ENCODE data around the gene ADAMTSL1.
"Not testable (repeated sequence)": the region's sequence is repeated elsewhere in the genome, so short reads cannot be mapped to it uniquely, and the experiment has no call there.

The ADAMTSL1 gene

DNA sequence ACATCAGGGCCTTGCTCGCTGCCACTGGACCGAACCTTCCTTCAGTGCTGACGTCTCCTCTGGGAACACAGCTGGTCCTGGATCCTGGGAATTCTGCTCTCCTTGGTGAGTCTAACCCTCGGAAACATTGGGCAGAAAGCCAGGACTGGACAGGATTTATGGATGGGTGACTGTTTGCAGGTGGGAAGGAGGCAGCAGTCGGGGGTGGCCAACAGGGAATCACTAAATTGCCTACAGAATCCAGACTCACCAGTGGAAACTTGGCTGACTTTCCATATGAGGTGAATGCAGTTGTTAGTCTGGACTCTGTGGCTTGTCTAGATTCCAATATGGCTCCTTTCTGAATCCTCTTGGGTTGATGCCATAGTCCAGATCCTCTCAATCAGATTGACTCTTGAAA is 355.9 kb downstream of the ADAMTSL1 start:
- no peak for DNase-seq

- no peak for DNase-seq
These were observed 360.9 kb downstream of the ADAMTSL1 start for GRCh38 chr9:18834740-18835361.

GRCh38 chr9:18837402-18837801 is 363.4 kb downstream of the ADAMTSL1 start:
- DNase-seq, result no peak

- no peak for DNase-seq
These were observed 373.8 kb downstream of the ADAMTSL1 start for GRCh38 chr9:18847576-18848275.

- no peak for DNase-seq
These were observed 374.7 kb downstream of the ADAMTSL1 start for GRCh38 chr9:18848657-18849056.

GRCh38 chr9:18849270-18849669 is 375.3 kb downstream of the ADAMTSL1 start:
- no peak for DNase-seq

- DNase-seq, result no peak
These were observed 376.1 kb downstream of the ADAMTSL1 start for GRCh38 chr9:18849890-18850677.

GRCh38 chr9:18851069-18851795 is 377.3 kb downstream of the ADAMTSL1 start:
- DNase-seq, result no peak

- no peak for DNase-seq
These were observed 381.7 kb downstream of the ADAMTSL1 start for GRCh38 chr9:18855656-18856055.

- DNase-seq, result no peak
These were observed 383.4 kb downstream of the ADAMTSL1 start for GRCh38 chr9:18857334-18857733.

DNA sequence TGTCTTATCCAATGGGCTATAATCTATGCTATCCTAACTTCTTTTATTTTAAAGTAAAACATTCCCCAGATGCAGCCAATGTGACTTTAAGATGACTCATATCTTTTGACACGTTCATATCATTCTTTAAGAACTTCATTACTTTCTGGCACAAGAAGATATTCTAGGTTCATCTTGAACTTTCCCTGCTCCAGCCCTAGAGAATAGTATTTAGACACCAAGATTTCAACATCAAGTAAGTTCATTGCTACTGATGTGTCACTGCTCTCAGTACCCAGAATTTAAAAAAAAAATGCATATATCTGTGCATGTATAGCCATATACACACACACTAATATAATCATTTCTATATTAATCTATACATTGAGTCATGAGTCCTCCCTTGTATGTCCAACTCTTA is 383.8 kb downstream of the ADAMTSL1 start:
- no peak for DNase-seq

GRCh38 chr9:18861609-18862544 is 387.9 kb downstream of the ADAMTSL1 start:
- DNase-seq, result no peak

- DNase-seq, result no peak
These were observed 389.8 kb downstream of the ADAMTSL1 start for GRCh38 chr9:18863791-18864190.

DNA sequence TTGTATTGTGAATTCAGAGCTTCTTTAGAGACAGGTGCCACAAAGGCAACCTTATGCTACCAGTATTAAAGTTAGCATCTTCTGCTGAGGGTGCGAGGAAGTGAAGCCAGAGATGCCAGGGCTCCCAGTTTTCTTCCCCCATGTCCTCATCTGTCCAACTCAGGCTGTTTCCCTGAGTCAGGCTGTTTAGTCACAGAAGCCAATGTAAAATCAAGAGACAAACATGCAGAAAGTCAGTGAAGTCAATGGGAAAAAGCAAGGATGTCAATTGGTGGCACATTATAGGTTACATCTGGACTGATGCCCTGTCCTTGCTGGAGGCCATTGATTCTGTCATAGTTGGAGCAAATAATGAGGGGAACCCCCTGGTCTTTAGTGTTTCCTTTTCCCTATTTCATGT is 390.6 kb downstream of the ADAMTSL1 start:
- no peak for DNase-seq

GRCh38 chr9:18865542-18865941 is 391.6 kb downstream of the ADAMTSL1 start:
- DNase-seq, result no peak

DNA sequence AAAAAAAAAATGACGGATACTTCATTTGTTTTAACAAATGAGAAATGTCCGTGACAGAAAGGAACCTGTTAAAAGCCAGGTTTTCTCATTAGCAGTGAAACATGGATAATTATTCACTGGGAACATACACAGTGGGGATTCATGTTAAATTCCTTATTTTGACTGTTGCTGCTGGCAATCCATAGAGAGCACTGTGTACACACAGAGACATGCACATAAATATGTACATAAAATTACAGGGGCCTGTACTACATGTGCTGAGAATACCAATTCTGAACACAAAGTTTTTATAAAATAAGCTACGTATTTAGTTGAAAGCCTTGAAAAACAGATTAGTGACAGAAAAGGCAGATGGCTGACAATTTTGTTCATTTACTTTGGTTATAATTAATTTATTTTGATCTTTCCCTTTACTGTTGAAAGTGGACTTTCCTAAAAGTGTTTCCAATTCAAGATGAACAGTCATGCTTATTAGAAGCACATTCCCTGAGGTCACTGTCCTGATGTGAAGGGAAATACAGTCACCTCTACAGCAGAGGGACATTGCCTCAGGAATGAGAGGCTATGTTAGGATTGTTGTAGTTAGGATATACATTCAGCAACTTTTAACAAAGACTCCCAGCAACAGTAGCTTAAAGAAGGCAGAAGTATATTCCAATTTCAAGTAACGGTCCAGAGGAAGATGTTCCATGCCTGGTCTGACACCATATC is 392.3 kb downstream of the ADAMTSL1 start:
- DNase-seq, result no peak

GRCh38 chr9:18869725-18870124 is 395.8 kb downstream of the ADAMTSL1 start:
- DNase-seq, result no peak

GRCh38 chr9:18874069-18874468 is 400.1 kb downstream of the ADAMTSL1 start:
- no peak for DNase-seq

DNA sequence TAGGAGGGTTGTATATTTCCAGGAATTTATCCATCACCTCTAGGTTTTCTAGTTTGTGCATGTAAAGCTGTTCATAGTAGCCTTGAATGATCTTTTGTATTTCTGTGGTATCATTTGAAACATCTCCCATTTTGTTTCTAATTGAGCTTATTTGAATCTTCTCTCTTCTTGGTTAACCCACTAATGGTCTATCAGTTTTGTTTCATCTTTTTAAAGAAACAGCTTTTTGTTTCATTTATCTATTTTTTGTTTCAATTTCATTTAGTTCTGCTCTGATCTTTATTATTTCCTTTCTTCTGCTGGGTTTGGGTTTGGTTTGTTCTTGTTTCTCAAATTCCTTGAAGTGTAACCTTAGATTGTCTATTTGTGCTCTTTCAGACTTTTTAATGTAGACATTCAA is 401.0 kb downstream of the ADAMTSL1 start:
- not testable (repeated sequence) for DNase-seq

DNA sequence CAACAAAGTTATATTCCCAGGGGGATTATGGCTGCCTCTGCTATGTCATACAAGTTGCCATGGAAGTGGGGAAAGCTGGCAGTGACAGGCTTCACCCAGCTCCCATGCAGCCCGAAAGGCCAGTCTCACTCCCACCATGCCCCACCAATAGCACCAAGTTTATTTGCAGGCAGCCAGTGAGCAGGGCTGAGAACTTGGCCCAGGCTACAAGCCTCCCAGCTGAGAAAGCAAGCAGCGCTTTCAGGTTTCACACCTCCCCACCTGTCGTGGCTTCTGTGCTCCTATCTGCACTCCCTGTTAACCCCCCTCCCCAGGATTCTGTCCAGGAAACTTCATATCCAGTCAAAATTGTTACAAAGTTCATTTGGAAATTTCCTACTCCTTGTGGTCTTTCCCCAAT is 404.0 kb downstream of the ADAMTSL1 start:
- DNase-seq, result no peak

- DNase-seq, result no peak
These were observed 407.8 kb downstream of the ADAMTSL1 start for GRCh38 chr9:18881758-18882157.
